NCI-H1930 (cell line): ENCODE measurements around the gene OPN1SW.

Source experiments
- DNase-seq, 2 experiments: peaks; one replicate each; lab custom pipeline; 2025; lab: John Stamatoyannopoulos, UW

Gene OPN1SW

DNA sequence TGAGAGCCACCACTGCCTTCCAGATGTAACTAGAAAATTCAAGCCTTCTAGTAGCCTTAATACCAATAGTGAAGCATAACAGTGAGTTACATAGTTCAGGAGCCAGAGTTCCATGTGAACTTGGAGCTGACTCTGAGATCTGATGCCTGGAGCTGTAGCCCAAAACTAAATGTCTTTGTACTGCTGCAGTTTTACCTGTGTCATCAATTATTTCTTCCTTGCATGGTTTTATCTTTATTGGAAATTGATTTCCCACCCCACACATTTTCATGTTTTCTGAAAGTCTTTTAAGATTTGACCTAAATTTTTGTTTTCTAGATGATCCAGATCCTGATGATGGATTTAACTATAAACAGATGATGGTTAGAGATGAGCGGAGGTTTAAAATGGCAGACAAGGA lies 17.0 kb downstream of the OPN1SW start:
- no peak for DNase-seq

DNA sequence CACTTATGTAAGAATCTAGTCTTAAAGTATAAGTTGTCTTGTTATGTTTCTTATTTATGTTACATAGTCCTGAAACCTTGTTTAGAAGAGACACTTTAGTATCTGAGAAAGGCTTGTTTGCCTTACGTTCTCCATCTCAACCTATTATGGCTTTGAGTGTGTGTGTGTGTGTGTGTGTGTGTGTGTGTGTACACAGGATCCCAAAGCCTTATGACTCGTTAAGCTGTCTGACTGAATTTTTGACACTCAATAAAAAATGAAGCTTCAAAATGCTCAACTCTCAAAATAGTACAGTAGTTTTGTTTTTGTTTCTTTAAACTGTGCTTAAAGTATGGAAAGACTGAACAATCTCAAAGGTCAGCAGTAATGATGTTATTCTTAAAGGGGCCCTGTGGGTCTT lies 18.4 kb downstream of the OPN1SW start:
- no peak for DNase-seq

DNA sequence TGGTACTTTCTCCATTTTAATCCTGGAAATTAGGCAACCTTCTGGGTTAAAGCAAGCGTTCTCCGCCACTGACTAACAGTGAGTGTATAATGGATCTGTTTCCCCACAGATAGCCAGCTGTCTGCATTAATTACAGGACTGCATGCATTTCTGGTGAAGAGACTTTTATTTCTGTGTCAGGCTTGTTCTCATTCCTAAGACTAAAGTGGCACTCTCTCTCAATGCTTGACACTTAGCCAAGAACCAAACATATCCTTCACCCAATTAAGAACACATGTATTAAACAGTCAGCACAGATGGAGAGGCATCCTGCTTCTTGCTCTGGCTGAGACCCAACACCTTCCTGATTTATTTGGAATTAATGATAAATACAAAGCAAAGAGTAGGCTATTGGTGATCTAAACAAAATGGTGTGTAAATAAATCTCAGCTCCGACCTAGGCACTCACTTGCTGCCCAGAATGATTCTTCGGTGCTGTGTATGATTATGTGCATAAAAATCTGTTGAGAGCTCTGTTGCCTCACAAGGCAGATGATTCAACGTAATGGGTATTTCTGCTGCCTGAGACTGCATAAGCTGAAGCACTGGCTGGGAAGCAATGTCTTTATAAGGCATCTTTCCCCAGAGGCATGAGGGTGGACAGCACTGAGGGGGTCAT lies 19.6 kb downstream of the OPN1SW start:
- no peak for DNase-seq

DNA sequence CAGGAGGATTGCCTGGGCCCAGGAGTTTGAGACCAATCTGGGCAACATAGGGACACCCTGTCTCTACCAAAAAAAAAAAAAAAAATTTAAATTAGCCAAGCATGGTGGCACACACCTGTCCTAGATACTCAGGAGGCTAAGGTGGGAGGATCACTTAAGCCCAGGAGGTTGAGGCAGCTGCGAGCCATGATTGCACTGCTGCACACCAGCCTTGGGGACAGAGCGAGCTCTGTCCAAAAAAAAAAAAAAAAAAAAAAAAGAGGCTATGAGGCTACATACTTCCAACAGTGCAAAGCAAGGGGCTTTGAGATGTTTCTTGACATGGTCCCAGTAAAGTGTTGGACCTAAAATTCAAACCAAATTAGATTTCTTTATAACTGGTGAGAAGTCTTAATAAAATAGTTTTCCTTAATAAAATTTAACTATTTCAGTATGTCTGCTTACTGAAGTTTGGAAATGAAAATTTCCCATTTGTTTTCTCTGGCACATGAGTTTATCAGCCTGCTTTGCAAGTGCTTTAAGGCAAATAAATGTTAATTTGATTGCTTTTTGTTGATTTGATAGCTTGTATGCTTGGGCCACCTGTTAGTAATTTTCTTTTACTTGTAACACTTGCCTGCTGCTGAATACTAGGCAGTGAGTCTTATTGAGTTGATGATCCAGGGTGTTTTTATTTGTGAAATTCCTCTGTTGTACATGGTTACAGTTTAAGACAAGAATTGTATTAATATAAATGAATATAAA lies 20.3 kb downstream of the OPN1SW start:
- DNase-seq: no peak

DNA sequence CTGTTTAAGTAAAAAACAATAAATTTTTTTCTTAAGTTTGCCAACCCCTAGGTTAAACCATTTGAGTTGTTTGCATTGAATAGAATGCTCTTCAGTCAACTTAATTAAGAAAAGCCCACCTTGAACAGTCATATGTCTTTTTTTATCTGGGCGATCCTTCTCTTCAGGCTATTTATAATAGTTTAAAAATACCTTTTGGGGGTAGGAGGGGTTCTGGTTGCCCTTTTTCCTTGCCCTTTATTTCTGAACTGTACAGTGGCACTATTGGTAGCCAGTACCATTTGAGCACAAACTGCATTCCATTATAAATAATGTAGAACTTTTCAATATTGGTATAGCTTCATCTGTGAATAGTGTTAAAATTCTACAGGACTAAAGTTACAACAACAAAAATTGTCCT lies 23.3 kb downstream of the OPN1SW start:
- no peak for DNase-seq

DNA sequence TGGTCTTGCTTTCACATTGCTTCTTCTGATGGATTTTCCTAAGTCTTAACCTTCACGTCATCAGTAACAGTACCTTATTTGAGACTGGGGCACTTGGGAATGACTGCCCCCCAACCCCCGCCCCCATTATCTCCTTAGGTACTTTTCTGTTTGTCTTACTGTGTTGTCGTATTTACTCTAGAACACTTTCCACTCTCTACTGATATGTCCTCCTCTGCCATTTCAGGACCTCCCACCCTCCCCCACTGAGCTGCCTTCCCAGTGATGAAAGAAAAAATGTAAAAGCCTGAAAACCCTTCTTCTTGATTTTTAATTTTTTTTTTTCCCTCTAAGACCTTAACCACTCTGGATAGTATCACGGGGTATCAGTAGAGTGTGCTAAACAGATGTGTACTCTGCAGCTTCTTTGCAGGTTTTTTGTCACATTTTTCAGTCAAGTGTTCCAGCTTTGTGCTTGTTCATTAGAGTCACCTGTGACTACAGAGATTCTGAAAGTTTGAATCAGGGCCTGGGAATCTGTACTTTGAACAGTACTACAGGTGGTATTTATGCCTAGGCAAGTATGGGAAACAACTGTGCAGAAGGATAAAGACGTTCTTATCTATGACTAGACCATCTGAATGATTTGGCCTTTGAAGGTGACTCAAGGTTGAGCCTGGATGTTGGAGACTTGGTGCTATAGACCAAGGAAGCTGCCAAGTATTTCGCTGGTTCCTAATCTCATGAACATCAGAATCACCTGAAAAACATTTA lies 28.1 kb downstream of the OPN1SW start:
- DNase-seq: no peak

DNA sequence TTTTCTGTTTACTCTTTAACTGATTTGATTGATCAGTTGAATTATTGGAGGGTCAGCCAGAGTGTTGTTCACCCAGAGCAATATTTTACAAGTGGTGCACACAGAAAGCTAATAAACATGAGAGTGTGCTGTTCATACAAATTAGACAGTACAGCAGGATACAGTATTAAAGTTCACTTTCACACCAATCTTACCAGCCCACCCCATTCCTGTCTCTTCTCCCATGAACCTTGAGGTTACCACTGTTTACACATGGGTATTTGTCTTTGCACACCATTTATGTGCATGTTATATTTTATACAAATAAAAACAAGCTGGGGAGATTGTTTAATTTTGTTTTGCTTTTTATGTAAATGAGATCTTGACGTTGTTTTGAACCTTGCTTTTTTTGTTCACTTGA lies 29.9 kb downstream of the OPN1SW start:
- no peak for DNase-seq

DNA sequence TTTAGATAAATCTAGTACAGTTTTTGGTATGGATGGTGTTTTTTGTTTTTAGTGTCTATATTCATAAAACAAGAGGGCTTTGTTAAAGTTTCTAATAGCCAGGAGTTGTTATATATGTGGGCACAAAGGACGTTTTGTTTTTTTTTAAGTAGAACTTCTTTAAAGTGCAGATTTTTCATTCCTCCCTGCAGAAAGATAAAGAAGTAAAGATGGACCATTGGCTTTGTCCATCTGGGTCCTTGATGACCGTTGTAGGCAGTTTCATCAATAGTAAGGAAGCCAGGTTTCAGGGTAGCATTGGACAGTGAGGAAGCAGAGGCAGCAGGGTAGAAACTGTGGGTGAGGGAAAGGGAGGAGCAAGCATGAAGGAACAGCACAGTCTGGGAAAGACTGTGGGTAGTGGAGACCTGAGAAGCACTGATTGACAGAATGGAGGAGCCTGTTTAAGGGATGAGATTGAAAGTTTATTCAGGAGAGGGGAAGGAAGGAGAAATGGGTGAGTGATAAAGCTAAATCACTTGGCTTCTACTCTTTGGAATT lies 31.2 kb downstream of the OPN1SW start:
- DNase-seq: no peak

DNA sequence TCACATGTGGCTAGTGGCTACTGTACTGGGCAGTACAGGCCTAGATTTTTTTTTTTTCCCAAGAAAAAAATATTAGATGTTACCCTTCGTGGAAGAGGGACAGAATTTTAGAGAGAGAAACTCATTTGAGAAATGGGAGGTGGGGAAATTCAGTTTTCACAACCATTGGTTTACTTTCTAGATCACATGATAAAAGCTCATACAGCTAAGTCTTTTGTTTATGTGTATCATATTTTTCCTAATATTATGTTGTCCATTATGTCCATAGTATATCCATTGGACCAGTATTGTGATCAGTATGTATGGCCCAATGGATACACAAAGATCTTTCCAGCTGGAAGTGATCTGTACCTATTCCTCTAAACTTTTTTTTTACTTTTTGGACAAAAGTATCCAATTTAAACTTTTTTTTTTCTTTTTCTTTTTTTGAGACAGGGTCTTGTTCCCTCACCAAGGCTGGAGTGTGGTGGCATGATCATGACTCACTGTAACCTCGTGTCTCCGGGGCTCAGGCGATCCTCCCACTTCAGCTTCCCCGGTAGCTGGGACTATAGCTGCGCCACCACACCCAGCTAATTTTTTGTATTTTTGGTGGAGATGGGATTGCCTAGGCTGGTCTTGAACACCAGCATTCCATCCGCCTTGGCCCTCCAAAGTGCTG lies 32.4 kb downstream of the OPN1SW start:
- DNase-seq: no peak

DNA sequence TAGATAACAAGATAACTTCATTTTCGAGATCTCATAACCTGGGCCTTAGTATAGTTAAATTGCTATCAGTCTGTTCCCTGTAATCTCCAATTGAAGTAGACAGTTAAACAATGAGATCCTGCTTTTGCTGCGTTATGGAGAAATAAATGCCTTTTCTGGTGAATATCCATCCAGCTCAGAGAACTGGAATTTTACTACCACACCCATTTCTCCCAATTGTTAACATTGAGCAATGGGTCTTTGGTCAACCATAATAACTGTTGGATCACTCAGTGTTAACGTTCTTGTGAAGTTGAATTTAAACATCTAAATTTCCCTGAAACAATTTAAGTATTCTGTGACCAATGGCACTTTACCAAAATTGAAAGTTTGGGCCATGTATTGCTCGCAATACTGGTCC lies 33.4 kb downstream of the OPN1SW start:
- DNase-seq: no peak

DNA sequence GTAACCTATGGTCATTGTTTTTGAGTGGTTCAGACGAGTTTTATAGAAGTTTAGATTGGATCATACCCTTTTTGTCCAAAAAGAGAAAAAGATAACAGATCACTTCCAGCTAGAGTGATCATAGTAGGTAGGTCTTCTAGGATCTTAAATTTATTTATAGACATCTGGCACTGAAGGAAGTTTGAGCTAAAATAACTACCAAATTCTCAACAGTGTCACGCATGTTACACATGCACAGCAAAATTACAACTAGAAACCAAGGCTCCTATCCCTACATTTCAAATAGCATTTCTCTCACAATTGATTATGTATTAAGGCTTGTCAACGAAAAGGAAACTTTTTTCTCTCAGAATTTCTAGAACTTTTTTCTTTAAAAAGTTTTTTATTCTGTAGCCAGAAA lies 34.1 kb downstream of the OPN1SW start:
- DNase-seq: no peak

DNA sequence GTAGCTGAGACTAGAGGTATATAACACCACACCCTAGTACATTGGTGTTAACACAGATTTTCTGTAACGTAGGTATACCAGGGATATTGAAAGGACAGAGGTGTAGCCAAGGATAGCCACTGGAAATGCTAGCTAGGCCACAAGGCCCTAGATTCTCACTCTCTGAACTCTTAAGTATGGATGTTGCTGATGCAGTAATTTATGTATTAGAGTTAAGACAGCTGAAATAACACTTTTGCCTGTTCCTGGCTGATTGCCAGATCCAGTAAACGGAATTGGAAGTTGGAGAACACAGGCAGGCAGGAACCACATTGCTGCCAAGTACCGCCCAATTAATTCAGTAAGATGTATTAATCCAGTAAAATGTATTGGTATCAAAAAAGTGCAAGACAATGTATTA lies 34.6 kb downstream of the OPN1SW start:
- DNase-seq: no peak

DNA sequence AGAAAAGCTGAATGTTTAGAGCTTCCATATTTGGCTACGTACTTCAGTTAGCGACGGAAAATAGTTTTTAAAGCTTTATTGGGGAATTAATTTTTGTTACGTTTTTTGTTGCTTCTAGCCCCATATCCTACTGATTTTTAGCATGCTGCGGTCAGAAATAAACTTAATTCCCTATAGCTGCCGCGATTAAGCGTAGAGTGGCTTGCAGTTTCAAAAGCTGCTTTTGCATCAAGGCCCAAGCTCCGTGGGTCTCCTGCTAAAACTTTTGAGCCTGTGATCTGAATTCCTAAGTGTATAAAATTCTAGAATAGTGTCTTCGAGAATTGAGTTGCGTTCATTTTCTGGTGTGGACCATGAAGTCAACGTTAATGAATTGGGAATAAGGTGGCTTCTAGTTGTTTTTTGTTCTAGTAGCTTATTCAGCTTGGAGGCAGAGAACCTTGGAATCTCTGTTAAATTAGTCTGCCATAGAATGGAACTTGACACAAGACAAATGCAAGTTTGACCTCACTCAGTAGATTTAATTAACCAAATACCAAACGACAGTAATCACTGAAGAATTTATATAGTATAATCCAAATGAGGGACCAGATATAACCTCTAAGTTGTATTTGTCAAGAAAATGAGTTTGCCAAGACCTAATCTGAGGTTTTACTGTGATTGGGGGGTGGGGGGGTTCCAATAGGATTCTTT lies 35.5 kb downstream of the OPN1SW start:
- DNase-seq: no peak

DNA sequence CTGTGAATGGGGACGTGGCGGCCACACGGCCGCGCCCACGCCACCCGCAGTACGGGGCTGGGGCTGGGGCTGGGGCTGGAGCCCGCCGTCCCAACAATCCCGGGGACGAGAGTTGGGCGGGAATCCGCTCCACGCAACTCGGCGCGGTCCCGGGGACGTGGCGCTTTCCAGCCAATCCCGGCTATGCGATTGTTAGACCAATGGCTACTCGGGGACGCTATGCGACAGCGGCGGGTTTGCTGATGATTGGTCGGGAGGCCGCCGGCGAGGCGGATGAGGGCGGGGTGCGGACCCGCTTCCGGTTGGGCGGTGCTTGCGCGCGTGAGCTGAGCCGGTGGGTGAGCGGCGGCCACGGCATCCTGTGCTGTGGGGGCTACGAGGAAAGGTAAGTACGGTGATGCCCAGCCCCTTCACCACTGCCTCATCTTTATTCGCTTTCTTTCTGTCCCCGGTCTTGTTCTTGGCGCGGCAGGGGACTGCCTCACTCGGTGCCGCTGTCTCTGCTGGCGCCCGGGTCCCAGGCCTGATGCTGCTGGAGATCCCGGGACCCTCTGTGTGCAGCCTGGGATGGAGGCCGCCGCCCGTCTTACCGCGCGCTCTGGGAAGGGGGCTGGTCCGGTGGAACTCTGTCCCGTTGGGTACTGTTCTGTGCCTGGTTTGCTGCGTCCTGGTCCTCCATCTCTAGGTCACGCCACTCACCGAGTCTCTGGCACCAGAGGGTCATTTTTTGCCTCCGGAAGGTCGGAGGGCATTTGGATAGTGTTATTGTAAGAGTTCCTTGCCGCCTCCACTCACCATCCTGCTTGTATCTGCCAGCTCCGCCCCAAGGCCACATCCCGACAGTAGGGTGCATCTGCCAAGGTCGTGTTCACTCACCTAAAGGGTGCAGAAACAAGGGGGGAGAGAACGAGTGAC lies 36.3 kb downstream of the OPN1SW start, which contains the start of gene CALU:
Gene CALU, plus strand, starts transcription at position 312 of the 915 bp plus-strand sequence. CDS start 9,225 bp downstream, outside the sequence.
- peak; percentile 95 to 97 for DNase-seq

DNA sequence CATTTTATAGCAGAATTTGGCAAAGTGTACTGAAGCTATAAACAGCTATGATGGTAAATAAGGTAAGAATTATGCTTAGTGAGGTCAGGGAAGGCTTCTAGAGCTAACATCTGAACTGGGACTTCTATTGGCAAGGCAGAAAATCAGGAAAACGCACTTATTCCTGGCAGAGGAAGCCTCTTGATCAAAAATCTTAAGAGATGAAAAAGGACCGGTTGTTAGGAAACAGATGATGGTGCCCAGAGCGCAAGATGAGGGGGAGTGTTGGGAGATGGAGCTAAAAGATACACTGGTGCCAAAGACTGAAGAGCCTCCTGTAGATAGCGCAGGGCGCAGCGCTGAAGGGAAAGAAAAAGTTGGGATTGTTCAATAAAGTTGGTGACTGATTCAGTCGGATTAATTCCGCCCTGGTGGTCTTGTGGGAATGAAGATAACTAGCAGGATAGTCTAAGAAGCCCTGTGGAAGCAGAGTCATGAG lies 37.0 kb downstream of the OPN1SW start:
- DNase-seq: no peak

DNA sequence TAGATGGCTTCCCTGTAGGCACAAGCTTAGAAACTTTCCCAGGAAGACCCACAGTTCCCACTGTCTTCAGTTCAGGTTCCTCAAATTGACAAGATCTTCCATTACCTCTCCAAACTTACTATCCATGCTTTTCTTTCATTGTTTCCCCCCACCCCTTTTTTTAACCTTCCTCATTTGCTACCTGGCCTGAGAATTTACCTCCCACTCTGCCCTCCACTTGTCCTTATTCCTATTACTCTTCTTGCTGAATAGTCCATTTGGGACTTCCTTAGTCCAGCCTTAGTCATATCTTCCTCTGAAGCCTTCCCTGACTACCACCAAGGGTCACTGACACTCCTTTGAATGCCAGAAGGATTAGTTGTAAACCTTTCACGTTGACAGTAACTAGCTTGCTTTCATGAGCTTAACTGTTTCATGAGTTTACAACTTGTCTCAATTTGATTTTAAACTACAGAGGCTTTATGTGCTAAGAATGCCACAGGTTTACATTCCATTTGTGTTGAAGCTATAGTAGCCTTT lies 37.7 kb downstream of the OPN1SW start:
- no peak for DNase-seq

DNA sequence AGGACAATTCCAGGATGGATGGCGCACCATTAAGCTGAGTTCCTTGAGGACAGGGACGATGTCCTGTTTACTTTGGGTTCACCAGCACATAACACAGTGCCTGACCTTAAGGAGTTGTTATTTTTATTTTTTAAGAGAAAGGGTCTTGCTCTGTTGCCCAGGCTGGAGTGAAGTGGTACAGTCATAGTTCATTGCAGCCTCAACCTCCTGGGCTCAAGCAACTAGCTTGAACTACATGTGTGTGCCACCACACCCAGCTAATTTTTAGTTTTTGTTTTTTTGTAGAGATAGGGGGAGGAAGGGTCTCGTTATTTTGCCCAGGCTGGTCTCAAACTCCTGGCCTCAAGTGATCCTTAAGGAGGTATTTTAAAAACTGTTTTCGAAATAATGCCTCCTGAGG lies 38.2 kb downstream of the OPN1SW start:
- no peak for DNase-seq

DNA sequence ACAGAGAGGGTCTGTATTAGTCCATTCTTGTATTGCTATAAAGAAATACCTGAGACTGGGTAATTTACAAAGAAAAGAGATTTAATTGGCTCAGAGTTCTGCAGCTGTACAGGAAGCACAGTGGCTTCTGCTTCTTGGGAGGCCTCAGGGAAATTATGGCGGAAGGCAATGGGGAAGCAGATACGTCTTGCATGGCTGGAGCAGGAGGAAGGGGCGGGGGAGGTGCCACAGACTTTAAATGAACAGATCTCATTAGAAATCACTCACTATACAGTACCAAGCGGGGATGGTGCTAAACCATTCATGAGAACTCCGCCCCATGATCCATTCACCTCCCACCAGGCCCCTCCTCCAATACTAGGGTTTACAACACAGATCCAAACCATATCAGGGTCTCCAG lies 40.2 kb downstream of the OPN1SW start:
- DNase-seq: no peak

DNA sequence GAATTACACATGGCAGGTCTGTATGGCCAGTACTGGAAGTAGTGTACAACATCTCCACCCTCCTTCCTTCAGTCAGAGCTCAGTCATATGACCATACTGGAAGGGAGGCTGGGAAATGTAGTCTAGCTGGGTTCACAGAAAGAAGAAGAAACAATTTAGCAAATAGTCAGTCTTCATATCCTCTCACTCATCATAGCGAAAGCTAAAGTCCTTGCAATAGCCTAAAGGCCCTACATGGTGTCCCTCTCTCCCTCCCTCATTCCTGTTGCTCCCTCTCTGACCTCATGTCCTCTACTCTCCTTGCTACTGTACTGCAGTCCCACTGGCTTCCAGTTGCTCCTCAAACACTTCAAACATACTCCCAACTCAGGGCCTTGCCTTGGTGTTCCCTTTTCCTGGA lies 40.7 kb downstream of the OPN1SW start:
- DNase-seq: no peak

DNA sequence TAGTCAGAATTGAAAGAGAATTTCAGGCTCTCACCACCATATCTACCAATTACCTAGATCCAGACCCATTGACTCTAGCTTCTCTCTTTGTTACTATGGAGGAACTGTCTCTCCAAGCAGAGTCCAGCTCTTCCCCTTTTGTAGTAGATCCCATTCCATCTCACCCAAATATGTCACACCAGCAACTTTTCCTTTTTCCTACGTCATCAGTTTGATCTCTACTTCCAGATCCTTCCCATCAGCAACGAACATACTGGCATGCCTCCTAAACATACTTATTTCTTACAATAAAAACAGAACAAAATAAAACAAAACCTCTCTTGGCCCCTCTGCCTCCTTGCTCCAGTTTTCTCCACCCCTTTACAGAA lies 42.3 kb downstream of the OPN1SW start:
- no peak for DNase-seq
